Mucosa of descending colon (tissue), 3 donors: Measurements from ENCODE around the gene HSD17B2. TPM values are rescaled to one million over a fixed set of nuclear protein-coding genes. Genes with fewer than 3 reads are reported as not detected.

Experiments
- ATAC-seq: fragments of 200-7000 bp; cut with Tn5 transposase; one replicate; pipeline ENCODE4 v1.9.1; 2020; ENCODE audit warnings: mild to moderate bottlenecking, moderate library complexity
- DNase-seq, 3 donors: peaks; one replicate each; pipeline ENCODE4 v3.0.0-alpha.2; 2020
- H3K36me3 ChIP-seq: fragments of 200-600 bp; one replicate; pipeline ENCODE4 v1.8.0; 2021; ENCODE audit warnings: low read depth, mild to moderate bottlenecking
- H3K4me1 ChIP-seq: fragments of 200-600 bp; one replicate; pipeline ENCODE4 v1.8.0; 2021; ENCODE audit warnings: low read depth, mild to moderate bottlenecking
- H3K4me3 ChIP-seq: fragments of 200-600 bp; one replicate; pipeline ENCODE4 v1.8.0; 2021; ENCODE audit warnings: mild to moderate bottlenecking
- H3K9me3 ChIP-seq: fragments of 200-600 bp; one replicate; pipeline ENCODE4 v1.8.0; 2021; ENCODE audit warnings: mild to moderate bottlenecking
- CTCF ChIP-seq: fragments of 200-600 bp; IDR thresholded peaks from one replicate; pipeline ENCODE4 v1.8.0; 2022; ENCODE audit warnings: antibody characterized with exemption, mild to moderate bottlenecking
- intact Hi-C, 2 donors: fragments of 100-400 bp; cut with DNase I in 1 of 2; cut with micrococcal nuclease in 1 of 2; formaldehyde crosslinking; loops; one replicate each; pipeline versions ENCODE4 v1.11.0 to v1.11.1; 2022; cut with DNase I, micrococcal nuclease
- total RNA-seq, 3 donors: library from RNA; stranded (reverse); fragmentation: NEBNext Ultra II Directional in 2 of 3; extraction: Animal tissue kit (Norgen Biotek cat#: 25700) in 2 of 3; gene quantifications; one replicate each; pipeline versions ENCODE4 v1.2.1 to v1.2.4, GENCODE V29; 2021 to 2023
- donor health status: DM: no; HTN: no; CAD: no; lungs with moderate emphysema.
- donor health status: DM: no; HTN: no; CAD: no.
- donor health status: DM: no; HTN: yes; CAD: no.

The HSD17B2 gene
- total RNA-seq, 3 donors from 2014 or later, result 38.6 to 211 (median 45.5) TPM

- H3K4me1 ChIP-seq, result peaks cover 3% of the 10 kb centered on the region
- no peak overlapping the region for H3K4me3 ChIP-seq
- intact Hi-C loops, result no loop called here
- no peaks in the 10 kb centered on the region for H3K9me3 ChIP-seq
- ATAC-seq (no peak), DNase-seq (no peak)
- TF ChIP-seq CTCF, result no peak
- H3K36me3 ChIP-seq, result no peaks in the 10 kb centered on the region
Observed at GRCh38 chr16:82040296-82040695, 5.2 kb downstream of the HSD17B2 start.

- intact Hi-C loops, result no loop called here
- Histone ChIP-seq H3K4me3 (no peak overlapping the region), H3K4me1 (peaks cover 3% of the 10 kb centered on the region), H3K36me3 (no peaks in the 10 kb centered on the region), H3K9me3 (no peaks in the 10 kb centered on the region)
- ATAC-seq, result peak; percentile 55
- TF ChIP-seq CTCF, result no peak
- no peak for DNase-seq
Observed at GRCh38 chr16:82041542-82041941, 6.5 kb downstream of the HSD17B2 start.

GRCh38 chr16:82042144-82042543 is 7.1 kb downstream of the HSD17B2 start:
- Histone ChIP-seq H3K36me3 (no peaks in the 10 kb centered on the region), H3K4me3 (no peak overlapping the region), H3K4me1 (peaks cover 3% of the 10 kb centered on the region), H3K9me3 (no peaks in the 10 kb centered on the region)
- DNase-seq, result no peak
- TF ChIP-seq CTCF, result no peak
- ATAC-seq, result peak; percentile 47
- intact Hi-C loops, result no loop called here

- H3K4me3 ChIP-seq, result no peak overlapping the region
- no peaks in the 10 kb centered on the region for H3K9me3 ChIP-seq
- no peak for DNase-seq
- intact Hi-C loops, result no loop called here
- no peak for ATAC-seq
- H3K36me3 ChIP-seq, result no peaks in the 10 kb centered on the region
- TF ChIP-seq CTCF, result no peak
- H3K4me1 ChIP-seq, result peaks cover 3% of the 10 kb centered on the region
Observed at GRCh38 chr16:82042846-82043245, 7.8 kb downstream of the HSD17B2 start.

GRCh38 chr16:82043680-82044584 is 8.9 kb downstream of the HSD17B2 start:
- no peak for ATAC-seq
- peaks cover 5% of the 10 kb centered on the region for H3K4me1 ChIP-seq
- TF ChIP-seq CTCF, result no peak
- no peak for DNase-seq
- H3K36me3 ChIP-seq, result no peaks in the 10 kb centered on the region
- intact Hi-C loops, result no loop called here
- H3K4me3 ChIP-seq, result no peak overlapping the region
- H3K9me3 ChIP-seq, result no peaks in the 10 kb centered on the region
